Esophagus muscularis mucosa (tissue), 4 donors: ENCODE measurements around the gene MPRIP. TPM values are rescaled to one million over a fixed set of nuclear protein-coding genes. Genes with fewer than 3 reads are reported as not detected.
A peak's percentile ranks its signal among the peaks of the same experiment; 100 is the strongest.

Experiments used
- DNase-seq: peaks from one replicate; pipeline ENCODE4 v3.0.0-alpha.2; 2017; ENCODE audit errors: extremely low spot score
- H3K27ac ChIP-seq, 4 donors: fragments of 200-600 bp; sonication (generic); replicated peaks in 1 of 4; 1 replicate in 3 of 4; 2 replicates in 1 of 4; pipeline ENCODE4 v1.5.1; 2016 to 2019; ENCODE audit warnings: mild to moderate bottlenecking in 1 of 4
- H3K27me3 ChIP-seq, 4 donors: fragments of 200-600 bp; sonication (generic); one replicate each; pipeline versions ENCODE4 v1.5.1 to v1.6.0; 2016 to 2019
- H3K36me3 ChIP-seq, 4 donors: fragments of 200-600 bp; sonication (generic); one replicate each; pipeline ENCODE4 v1.5.1; 2016 to 2019
- H3K4me1 ChIP-seq, 4 donors: fragments of 200-600 bp; sonication (generic); one replicate each; pipeline ENCODE4 v1.5.1; 2016 to 2019
- H3K4me3 ChIP-seq, 4 donors: fragments of 200-600 bp; sonication (generic); 1 replicate in 2 of 4; 2 replicates in 2 of 4; pipeline ENCODE4 v1.5.1; 2016 to 2019; ENCODE audit warnings: mild to moderate bottlenecking in 4 of 4, moderate library complexity in 1 of 4
- H3K9me3 ChIP-seq, 4 donors: fragments of 200-600 bp; sonication (generic); 1 replicate in 3 of 4; 2 replicates in 1 of 4; pipeline ENCODE4 v1.5.1; 2016 to 2019
- EP300 ChIP-seq: sonication (generic); formaldehyde crosslinking; IDR thresholded peaks from one replicate; pipeline ENCODE4 v1.6.1; 2017; ENCODE audit warnings: antibody characterized with exemption
- POLR2A ChIP-seq: fragments of 450-650 bp; IDR thresholded peaks from one replicate; pipeline ENCODE4 v1.6.1; 2017; ENCODE audit warnings: antibody characterized with exemption, moderate library complexity, mild to moderate bottlenecking, low read depth
- POLR2AphosphoS5 ChIP-seq, 2 donors: sonication (generic); formaldehyde crosslinking; IDR thresholded peaks; one replicate each; pipeline ENCODE4 v1.6.1; 2017; ENCODE audit warnings: antibody characterized with exemption in 2 of 2
- WGBS: methylation state at CpG from one replicate; pipeline ENCODE4 v1.1.5; 2018; 5-methylcytosine and 5-hydroxymethylcytosine counted together
- intact Hi-C: fragments of 100-400 bp; cut with DNase I; formaldehyde crosslinking; loops from one replicate; pipeline ENCODE4 v1.15.1; 2023
- total RNA-seq, 4 donors: library from RNA; depleted of rRNA; stranded (reverse); fragments of >200 nt; gene quantifications; one replicate each; pipeline versions ENCODE4 v1.1.0 to v1.2.1, GENCODE V29; 2016
- TF ChIP-seq, protein P1 (sequence below), 3 experiments: fragments of 200-600 bp in 2 of 3; fragments of 450-650 bp in 1 of 3; sonication (generic) in 2 of 3; IDR thresholded peaks; one replicate each; pipeline ENCODE4 v1.5.1; 2017 to 2019; ENCODE audit warnings: antibody characterized with exemption in 3 of 3, mild to moderate bottlenecking in 2 of 3, moderate library complexity in 1 of 3

MPRIP gene
- total RNA-seq, 4 donors from 2014 or later, result 108 to 194 (median 129) TPM

- no peak overlapping the region for H3K4me3 ChIP-seq
- 91% methylated on average over 15 of the region's 15 CpGs for WGBS
- no peak for DNase-seq
These were observed 8.4 kb downstream of the MPRIP start for GRCh38 chr17:17050346-17051345.

DNA sequence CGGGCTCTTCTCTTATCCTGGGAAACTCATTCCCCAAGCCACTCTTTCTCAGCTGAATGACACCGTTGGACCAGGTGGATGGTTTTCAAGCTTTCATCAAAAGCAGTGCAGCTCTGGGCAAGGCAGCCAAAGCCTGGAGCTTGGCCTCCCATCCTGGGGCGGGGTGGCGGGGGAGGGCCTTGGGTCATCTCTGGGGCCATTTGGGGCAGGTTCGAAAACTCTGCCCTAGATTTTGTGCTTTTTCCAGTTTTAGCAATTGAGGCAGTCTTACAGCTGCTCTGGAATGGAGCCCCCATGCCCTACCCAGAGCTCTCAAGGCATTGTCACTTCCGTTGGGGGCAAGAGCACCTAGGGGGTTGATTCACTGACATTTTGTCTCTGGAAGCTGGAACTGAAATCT is 9.1 kb downstream of the MPRIP start:
- DNase-seq, result no peak
- no peaks in the 10 kb centered on the region for H3K9me3 ChIP-seq
- WGBS, result 72% methylated on average over 6 of the region's 6 CpGs
- peaks cover 86 to 94% (median 92%) of the 10 kb centered on the region in 4 donors for H3K4me1 ChIP-seq
- no peaks in the 10 kb centered on the region for H3K27me3 ChIP-seq
- intact Hi-C loops, result no loop called here
- TF ChIP-seq, protein P1, sequence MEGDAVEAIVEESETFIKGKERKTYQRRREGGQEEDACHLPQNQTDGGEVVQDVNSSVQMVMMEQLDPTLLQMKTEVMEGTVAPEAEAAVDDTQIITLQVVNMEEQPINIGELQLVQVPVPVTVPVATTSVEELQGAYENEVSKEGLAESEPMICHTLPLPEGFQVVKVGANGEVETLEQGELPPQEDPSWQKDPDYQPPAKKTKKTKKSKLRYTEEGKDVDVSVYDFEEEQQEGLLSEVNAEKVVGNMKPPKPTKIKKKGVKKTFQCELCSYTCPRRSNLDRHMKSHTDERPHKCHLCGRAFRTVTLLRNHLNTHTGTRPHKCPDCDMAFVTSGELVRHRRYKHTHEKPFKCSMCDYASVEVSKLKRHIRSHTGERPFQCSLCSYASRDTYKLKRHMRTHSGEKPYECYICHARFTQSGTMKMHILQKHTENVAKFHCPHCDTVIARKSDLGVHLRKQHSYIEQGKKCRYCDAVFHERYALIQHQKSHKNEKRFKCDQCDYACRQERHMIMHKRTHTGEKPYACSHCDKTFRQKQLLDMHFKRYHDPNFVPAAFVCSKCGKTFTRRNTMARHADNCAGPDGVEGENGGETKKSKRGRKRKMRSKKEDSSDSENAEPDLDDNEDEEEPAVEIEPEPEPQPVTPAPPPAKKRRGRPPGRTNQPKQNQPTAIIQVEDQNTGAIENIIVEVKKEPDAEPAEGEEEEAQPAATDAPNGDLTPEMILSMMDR (IDR thresholded peaks at IDR 0.05), result no peak
- TF ChIP-seq EP300, result no peak
- no peak for TF ChIP-seq POLR2AphosphoS5 (IDR thresholded peaks at IDR 0.05)
- no peak for TF ChIP-seq POLR2A
- no peaks in the 10 kb centered on the region for H3K36me3 ChIP-seq
- no peak overlapping the region for H3K27ac ChIP-seq
- H3K4me3 ChIP-seq, result no peak overlapping the region

More at GRCh38 chr17:17050346-17051345, 8.4 kb downstream of the MPRIP start:
- no peak for TF ChIP-seq POLR2AphosphoS5 (IDR thresholded peaks at IDR 0.05)
- TF ChIP-seq, protein P1 (IDR thresholded peaks at IDR 0.05), result no peak
- TF ChIP-seq POLR2A, result no peak
- no peak for TF ChIP-seq EP300
- intact Hi-C loops, result no loop called here
- no peaks in the 10 kb centered on the region for H3K9me3 ChIP-seq
- H3K27ac ChIP-seq, result no peak overlapping the region
- H3K27me3 ChIP-seq, result no peaks in the 10 kb centered on the region
- H3K4me1 ChIP-seq, result peaks cover 85 to 94% (median 91%) of the 10 kb centered on the region in 4 donors
- no peaks in the 10 kb centered on the region for H3K36me3 ChIP-seq

DNA sequence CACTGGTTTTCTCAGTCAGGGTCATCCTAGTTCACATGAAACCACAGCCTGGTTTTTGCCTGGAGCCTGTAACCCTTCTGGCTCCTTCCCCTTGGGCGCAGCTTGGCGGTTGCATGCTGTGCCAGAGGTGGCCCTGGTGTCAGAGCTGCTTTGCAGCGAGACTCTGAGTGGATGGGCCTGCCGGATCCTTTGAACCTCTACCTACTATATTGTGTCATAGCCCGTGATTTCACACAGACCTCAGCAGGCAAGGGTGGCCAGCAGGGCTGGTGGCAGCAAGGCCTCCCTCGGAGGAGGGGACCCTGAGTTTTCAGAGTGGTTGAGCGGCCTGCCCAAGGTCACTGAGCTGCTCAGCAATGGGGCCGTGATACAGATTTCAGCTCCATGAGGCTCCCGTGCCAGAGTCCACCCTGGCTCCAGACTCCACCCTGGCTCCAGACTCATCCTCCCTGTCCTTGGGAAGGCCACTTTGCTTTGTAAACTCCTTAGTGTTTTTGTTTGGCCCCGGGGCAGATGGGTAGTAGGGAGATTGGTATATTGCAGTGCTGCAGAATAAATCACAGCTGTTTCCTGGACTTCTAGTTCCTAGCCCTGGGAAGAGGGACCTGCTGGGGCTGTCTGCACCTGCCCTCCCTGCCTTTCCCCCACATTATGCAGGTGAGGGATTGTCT is 9.7 kb downstream of the MPRIP start:
- intact Hi-C loops, result no loop called here
- no peak overlapping the region for H3K4me3 ChIP-seq
- peak overlapping the region in 2 of 4 donors; percentile 7 to 36 for H3K27ac ChIP-seq
- no peak for DNase-seq
- peaks cover 86 to 94% (median 93%) of the 10 kb centered on the region in 4 donors for H3K4me1 ChIP-seq
- H3K27me3 ChIP-seq, result no peaks in the 10 kb centered on the region
- TF ChIP-seq EP300 (no peak), POLR2A (no peak), POLR2AphosphoS5 (IDR thresholded peaks at IDR 0.05) (no peak)
- TF ChIP-seq, protein P1 (IDR thresholded peaks at IDR 0.05), result no peak
- WGBS, result 62% methylated on average over 8 of the region's 10 CpGs
- no peaks in the 10 kb centered on the region for H3K36me3 ChIP-seq
- no peaks in the 10 kb centered on the region for H3K9me3 ChIP-seq

DNA sequence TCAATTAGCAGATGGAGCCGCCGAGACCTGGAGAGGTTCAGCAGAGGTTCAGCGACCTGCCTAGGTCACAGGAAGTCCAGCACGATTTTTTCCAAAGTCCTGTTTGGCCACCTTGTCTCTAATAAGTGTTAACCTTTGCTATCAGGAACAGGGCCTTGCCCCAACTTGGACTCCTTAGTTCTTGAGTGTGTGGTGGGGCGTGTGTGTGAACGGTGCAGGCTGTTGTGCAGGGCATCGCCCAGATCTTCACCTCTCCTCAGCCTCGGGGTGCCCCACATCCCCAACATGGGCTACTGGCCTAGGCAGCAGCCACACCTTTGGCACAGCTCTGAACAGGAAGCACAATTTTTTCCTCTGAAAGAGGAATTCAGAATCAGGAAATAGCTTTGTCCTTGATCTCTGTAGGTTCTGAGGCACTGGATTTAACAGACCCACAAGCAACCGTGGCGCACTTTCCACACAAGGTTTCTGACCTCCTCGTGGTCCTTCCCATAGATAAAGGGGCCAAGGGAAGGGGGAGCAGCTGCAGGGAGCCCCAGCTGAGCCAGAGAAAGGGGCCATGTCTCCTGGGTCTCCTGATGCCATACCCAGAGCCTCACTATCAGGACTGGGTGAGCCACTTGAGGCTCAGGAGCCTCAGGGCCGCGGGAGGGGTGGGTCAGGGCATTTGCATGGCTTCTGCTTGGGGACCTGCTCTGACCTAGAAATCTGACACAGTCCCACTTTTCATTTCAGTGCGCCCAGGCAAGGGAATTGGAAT is 10.4 kb downstream of the MPRIP start:
- Histone ChIP-seq H3K9me3 (no peaks in the 10 kb centered on the region), H3K4me3 (no peak overlapping the region), H3K36me3 (peaks cover 0 to 5% (median 2%) of the 10 kb centered on the region in 4 donors), H3K27me3 (no peaks in the 10 kb centered on the region), H3K4me1 (peaks cover 86 to 94% (median 93%) of the 10 kb centered on the region in 4 donors), H3K27ac (peak overlapping the region; percentile 7 to 43 (median 34))
- intact Hi-C loops, result no loop called here
- 66% methylated on average over 10 of the region's 14 CpGs for WGBS
- DNase-seq, result no peak
- no peak for TF ChIP-seq POLR2A
